CD14-positive monocyte (primary cell): ENCODE data around the gene ANXA1. TPM values are rescaled to one million over a fixed set of nuclear protein-coding genes. Genes with fewer than 3 reads are reported as not detected.

ENCODE experiments used
- DNase-seq, 3 donors: peaks; one replicate each; pipeline ENCODE4 v3.0.0-alpha.2; 2011 to 2022
- H2AFZ ChIP-seq: 2 replicates; pipeline ENCODE4 v1.6.0; 2012; ENCODE audit warnings: mild to moderate bottlenecking, low read depth, low read length, inconsistent platforms; ENCODE audit not compliant: insufficient read depth, poor library complexity, severe bottlenecking
- H3K27ac ChIP-seq, 2 donors: 1 replicate in 1 of 2; 2 replicates in 1 of 2; pipeline ENCODE4 v1.5.1; 2012 to 2013; ENCODE audit warnings: low read length in 2 of 2, control low read depth in 1 of 2, inconsistent platforms in 1 of 2, low read depth in 1 of 2, mild to moderate bottlenecking in 1 of 2
- H3K27me3 ChIP-seq, 2 donors: one replicate each; pipeline versions ENCODE4 v1.6.0 to v1.6.1; 2011 to 2013; ENCODE audit warnings: low read length in 2 of 2; ENCODE audit not compliant: control insufficient read depth in 2 of 2, insufficient read depth in 2 of 2
- H3K36me3 ChIP-seq, 2 donors: replicated peaks in 1 of 2; 1 replicate in 1 of 2; 2 replicates in 1 of 2; pipeline versions ENCODE4 v1.5.1 to v1.6.1; 2012 to 2013; ENCODE audit warnings: low read length in 2 of 2, control low read depth in 1 of 2, inconsistent platforms in 1 of 2, mild to moderate bottlenecking in 1 of 2; ENCODE audit not compliant: insufficient read depth in 2 of 2, control insufficient read depth in 1 of 2
- H3K4me1 ChIP-seq, 2 donors: 1 replicate in 1 of 2; 2 replicates in 1 of 2; pipeline versions ENCODE4 v1.5.1 to v1.6.1; 2012 to 2013; ENCODE audit warnings: low read length in 2 of 2, control low read depth in 1 of 2, inconsistent platforms in 1 of 2, mild to moderate bottlenecking in 1 of 2, moderate library complexity in 1 of 2; ENCODE audit not compliant: insufficient read depth in 2 of 2, control insufficient read depth in 1 of 2
- H3K4me2 ChIP-seq: replicated peaks from 2 replicates; pipeline ENCODE3; 2012; ENCODE audit warnings: low read length, moderate library complexity, mild to moderate bottlenecking; ENCODE audit not compliant: poor library complexity, severe bottlenecking; ENCODE audit errors: extremely low read depth
- H3K4me3 ChIP-seq, 3 experiments: fragments of 200-600 bp in 1 of 3; sonication (generic) in 1 of 3; replicated peaks in 1 of 3; 1 replicate in 2 of 3; 2 replicates in 1 of 3; pipeline ENCODE4 v1.5.1; 2011 to 2013; ENCODE audit warnings: low read length in 3 of 3, mild to moderate bottlenecking in 3 of 3, control low read depth in 2 of 3, low read depth in 2 of 3, inconsistent platforms in 1 of 3, moderate library complexity in 1 of 3
- H3K79me2 ChIP-seq: 2 replicates; pipeline ENCODE4 v1.6.0; 2012; ENCODE audit warnings: mild to moderate bottlenecking, control low read depth, inconsistent platforms, low read length, moderate library complexity; ENCODE audit not compliant: insufficient read depth
- H3K9ac ChIP-seq: 2 replicates; pipeline ENCODE4 v1.6.0; 2017; ENCODE audit warnings: low read length, mild to moderate bottlenecking; ENCODE audit not compliant: insufficient read depth, poor library complexity, severe bottlenecking
- H3K9me3 ChIP-seq, 2 donors: replicated peaks in 1 of 2; 1 replicate in 1 of 2; 2 replicates in 1 of 2; pipeline versions ENCODE4 v1.5.1 to v1.6.1; 2012 to 2013; ENCODE audit warnings: low read length in 2 of 2, control low read depth in 1 of 2; ENCODE audit not compliant: control insufficient read depth in 1 of 2, insufficient read depth in 1 of 2
- H4K20me1 ChIP-seq: 2 replicates; pipeline ENCODE4 v1.6.0; 2012; ENCODE audit warnings: mild to moderate bottlenecking, low read length, control low read depth, moderate library complexity; ENCODE audit not compliant: insufficient read depth
- H3K27ac Mint-ChIP-seq, 7 donors: one replicate each; pipeline ENCODE4 v1.8.0; 2020; ENCODE audit warnings: mild to moderate bottlenecking in 7 of 7, mixed read lengths in 7 of 7, moderate library complexity in 6 of 7, inconsistent platforms in 2 of 7
- H3K27me3 Mint-ChIP-seq, 3 donors: one replicate each; pipeline ENCODE4 v1.8.0; 2021 to 2022; ENCODE audit warnings: low read depth in 3 of 3, mild to moderate bottlenecking in 3 of 3, mixed read lengths in 3 of 3, moderate library complexity in 3 of 3, inconsistent platforms in 1 of 3
- H3K36me3 Mint-ChIP-seq, 2 donors: one replicate each; pipeline ENCODE4 v1.8.0; 2020; ENCODE audit warnings: mixed read lengths in 2 of 2, inconsistent platforms in 1 of 2, mild to moderate bottlenecking in 1 of 2
- H3K4me1 Mint-ChIP-seq: one replicate; pipeline ENCODE4 v1.8.0; 2020; ENCODE audit warnings: mild to moderate bottlenecking, mixed read lengths
- H3K4me3 Mint-ChIP-seq, 2 donors: one replicate each; pipeline ENCODE4 v1.8.0; 2020; ENCODE audit warnings: mild to moderate bottlenecking in 2 of 2, mixed read lengths in 2 of 2, moderate library complexity in 1 of 2
- H3K9me3 Mint-ChIP-seq, 7 donors: one replicate each; pipeline ENCODE4 v1.8.0; 2020 to 2022; ENCODE audit warnings: mixed read lengths in 7 of 7, mild to moderate bottlenecking in 6 of 7, moderate library complexity in 6 of 7, inconsistent platforms in 2 of 7
- CTCF ChIP-seq: fragments of 200-600 bp; IDR thresholded peaks from one replicate; pipeline ENCODE4 v1.8.0; 2022; ENCODE audit warnings: antibody characterized with exemption, mild to moderate bottlenecking
- WGBS: methylation state at CpG from one replicate; pipeline ENCODE4 v1.1.5; 2013; ENCODE audit warnings: missing lambda C conversion rate; ENCODE audit not compliant: insufficient coverage; 5-methylcytosine and 5-hydroxymethylcytosine counted together
- intact Hi-C, 2 donors: fragments of 100-400 bp; cut with micrococcal nuclease; formaldehyde crosslinking; loops; one replicate each; pipeline versions ENCODE4 v1.15.0 to v1.15.1; 2023
- polyA plus RNA-seq, 3 donors: library from polyadenylated mRNA; depleted of rRNA in 1 of 3; unstranded in 2 of 3; stranded (reverse) in 1 of 3; fragments of 300-500 nt in 2 of 3; fragments of >200 nt in 1 of 3; fragmentation: Illumina TruSeq in 2 of 3; gene quantifications; 1 replicate in 2 of 3; 2 replicates in 1 of 3; pipeline ENCODE4 v1.2.3, GENCODE V29; 2012 to 2021

ANXA1 gene
- polyA plus RNA-seq, 3 donors, result 992 to 1,546 (median 1,157) TPM

- no peak for DNase-seq
- WGBS, result 100% methylated on average over 1 of the region's 2 CpGs
- H3K9me3 Mint-ChIP-seq, result no peaks in the 10 kb centered on the region
These were observed 26.4 kb downstream of the ANXA1 start for GRCh38 chr9:73178044-73178443.

GRCh38 chr9:73179589-73179988 is 27.9 kb downstream of the ANXA1 start:
- H3K27ac ChIP-seq, result no peak overlapping the region

More at GRCh38 chr9:73178044-73178443, 26.4 kb downstream of the ANXA1 start:
- Mint-ChIP-seq H3K27me3 (no peaks in the 10 kb centered on the region), H3K4me1 (no peaks in the 10 kb centered on the region), H3K4me3 (no peak overlapping the region), H3K27ac (no peak overlapping the region), H3K36me3 (no peaks in the 10 kb centered on the region)
- intact Hi-C loops, result no loop called here
- Histone ChIP-seq H3K9me3 (no peaks in the 10 kb centered on the region), H2AFZ (no peak overlapping the region), H3K36me3 (no peaks in the 10 kb centered on the region), H3K4me2 (no peak overlapping the region), H3K27ac (no peak overlapping the region), H3K4me1 (no peaks in the 10 kb centered on the region), H3K9ac (no peak overlapping the region), H3K27me3 (no peaks in the 10 kb centered on the region), H3K4me3 (no peak overlapping the region), H3K79me2 (no peaks in the 10 kb centered on the region), H4K20me1 (no peaks in the 10 kb centered on the region)
- no peak for TF ChIP-seq CTCF

More at GRCh38 chr9:73179589-73179988, 27.9 kb downstream of the ANXA1 start:
- Histone ChIP-seq H3K9ac (no peak overlapping the region), H3K4me1 (no peaks in the 10 kb centered on the region), H3K36me3 (no peaks in the 10 kb centered on the region), H4K20me1 (no peaks in the 10 kb centered on the region), H3K79me2 (no peaks in the 10 kb centered on the region), H3K9me3 (no peaks in the 10 kb centered on the region), H3K27me3 (no peaks in the 10 kb centered on the region), H3K4me2 (no peak overlapping the region), H3K4me3 (no peak overlapping the region), H2AFZ (no peak overlapping the region)
- DNase-seq, result no peak
- H3K27ac Mint-ChIP-seq, result no peak overlapping the region
- no peak for TF ChIP-seq CTCF
- no peaks in the 10 kb centered on the region for H3K36me3 Mint-ChIP-seq
- H3K9me3 Mint-ChIP-seq, result no peaks in the 10 kb centered on the region
- intact Hi-C loops, result no loop called here
- no peak overlapping the region for H3K4me3 Mint-ChIP-seq
- H3K4me1 Mint-ChIP-seq, result no peaks in the 10 kb centered on the region
- no peaks in the 10 kb centered on the region for H3K27me3 Mint-ChIP-seq
- no CpG with 5 or more reads among the region's 3 CpGs for WGBS
